Neural crest cell (in vitro differentiated cells): ENCODE measurements around the gene DPM3. TPM values are rescaled to one million over a fixed set of nuclear protein-coding genes. Genes with fewer than 3 reads are reported as not detected.
"Not testable (repeated sequence)": the region's sequence is repeated elsewhere in the genome, so short reads cannot be mapped to it uniquely, and the experiment has no call there.

Experiments
- DNase-seq: peaks from one replicate; pipeline ENCODE4 v3.0.0; 2021; ENCODE audit warnings: low read depth, mixed read lengths, low spot score
- H3K27ac Mint-ChIP-seq: one replicate; pipeline ENCODE4 v1.8.0; 2021; ENCODE audit warnings: mild to moderate bottlenecking, mixed read lengths; ENCODE audit not compliant: unreplicated experiment
- H3K27me3 Mint-ChIP-seq: 2 replicates; pipeline ENCODE4 v1.8.0; 2021; ENCODE audit warnings: low read depth, mild to moderate bottlenecking, mixed read lengths
- H3K36me3 Mint-ChIP-seq: 2 replicates; pipeline ENCODE4 v1.8.0; 2021; ENCODE audit warnings: low read depth, mild to moderate bottlenecking, mixed read lengths
- H3K4me1 Mint-ChIP-seq: 2 replicates; pipeline ENCODE4 v1.8.0; 2021; ENCODE audit warnings: mixed read lengths
- H3K4me3 Mint-ChIP-seq: one replicate; pipeline ENCODE4 v1.8.0; 2021; ENCODE audit warnings: mild to moderate bottlenecking, mixed read lengths
- H3K9me3 Mint-ChIP-seq: 2 replicates; pipeline ENCODE4 v1.8.0; 2021; ENCODE audit warnings: mixed read lengths
- CTCF ChIP-seq: fragments of 200-600 bp; sonication (generic); conservative IDR thresholded peaks from 2 replicates; pipeline ENCODE4 v1.5.0; 2021; ENCODE audit warnings: antibody characterized with exemption, mild to moderate bottlenecking
- total RNA-seq: library from RNA; stranded (reverse); gene quantifications from 2 replicates; pipeline ENCODE4 v1.2.1, GENCODE V29; 2021

DPM3 gene
- total RNA-seq, 1 donor from 2014 or later, result 80.0 TPM

GRCh38 chr1:155123801-155124200 lies 16.5 kb downstream of the DPM3 start:
- Mint-ChIP-seq H3K36me3 (no peaks in the 10 kb centered on the region), H3K9me3 (no peaks in the 10 kb centered on the region), H3K4me1 (peaks cover 22% of the 10 kb centered on the region), H3K4me3 (no peak overlapping the region), H3K27me3 (peaks cover 90% of the 10 kb centered on the region), H3K27ac (no peak overlapping the region)
- no peak for DNase-seq
- TF ChIP-seq CTCF, result no peak

- no peaks in the 10 kb centered on the region for H3K36me3 Mint-ChIP-seq
- no peak for DNase-seq
- peaks cover 10% of the 10 kb centered on the region for H3K4me1 Mint-ChIP-seq
- H3K4me3 Mint-ChIP-seq, result no peak overlapping the region
- no peak for TF ChIP-seq CTCF
- H3K27ac Mint-ChIP-seq, result no peak overlapping the region
- H3K27me3 Mint-ChIP-seq, result peaks cover 87% of the 10 kb centered on the region
- H3K9me3 Mint-ChIP-seq, result no peaks in the 10 kb centered on the region
These were observed 18.0 kb downstream of the DPM3 start for GRCh38 chr1:155122308-155122707.

- Mint-ChIP-seq H3K27me3 (peaks cover 83% of the 10 kb centered on the region), H3K27ac (no peak overlapping the region), H3K4me1 (peaks cover 3% of the 10 kb centered on the region), H3K9me3 (no peaks in the 10 kb centered on the region), H3K4me3 (no peak overlapping the region), H3K36me3 (no peaks in the 10 kb centered on the region)
- TF ChIP-seq CTCF, result no peak
- no peak for DNase-seq
These were observed 19.1 kb downstream of the DPM3 start for GRCh38 chr1:155121249-155121648.

GRCh38 chr1:155120253-155120652 lies 20.1 kb downstream of the DPM3 start:
- Mint-ChIP-seq H3K4me1 (no peaks in the 10 kb centered on the region), H3K27me3 (peaks cover 81% of the 10 kb centered on the region), H3K27ac (no peak overlapping the region), H3K9me3 (no peaks in the 10 kb centered on the region), H3K4me3 (no peak overlapping the region), H3K36me3 (no peaks in the 10 kb centered on the region)
- DNase-seq, result no peak
- no peak for TF ChIP-seq CTCF

GRCh38 chr1:155118090-155118489 lies 22.2 kb downstream of the DPM3 start:
- not testable (repeated sequence) for H3K9me3 Mint-ChIP-seq, H3K4me1 Mint-ChIP-seq, H3K36me3 Mint-ChIP-seq, DNase-seq, H3K4me3 Mint-ChIP-seq, H3K27ac Mint-ChIP-seq
- peaks cover 60% of the 10 kb centered on the region for H3K27me3 Mint-ChIP-seq

GRCh38 chr1:155117610-155118009 lies 22.7 kb downstream of the DPM3 start:
- H3K4me3 Mint-ChIP-seq, result no peak overlapping the region
- no peaks in the 10 kb centered on the region for H3K4me1 Mint-ChIP-seq
- DNase-seq, result no peak
- no peaks in the 10 kb centered on the region for H3K9me3 Mint-ChIP-seq
- H3K27me3 Mint-ChIP-seq, result peaks cover 55% of the 10 kb centered on the region
- no peaks in the 10 kb centered on the region for H3K36me3 Mint-ChIP-seq
- H3K27ac Mint-ChIP-seq, result no peak overlapping the region
- no peak for TF ChIP-seq CTCF
